ENCODE results near the gene GCAT. TPM values are rescaled to one million over a fixed set of nuclear protein-coding genes. Genes with fewer than 3 reads are reported as not detected.

The GCAT gene
- total and polyA plus RNA-seq, 2 of the 13 experiments (the other 11 are each of a cell fraction or from before 2014, with no cell fraction given): 28.0 to 50.3 TPM

DNA sequence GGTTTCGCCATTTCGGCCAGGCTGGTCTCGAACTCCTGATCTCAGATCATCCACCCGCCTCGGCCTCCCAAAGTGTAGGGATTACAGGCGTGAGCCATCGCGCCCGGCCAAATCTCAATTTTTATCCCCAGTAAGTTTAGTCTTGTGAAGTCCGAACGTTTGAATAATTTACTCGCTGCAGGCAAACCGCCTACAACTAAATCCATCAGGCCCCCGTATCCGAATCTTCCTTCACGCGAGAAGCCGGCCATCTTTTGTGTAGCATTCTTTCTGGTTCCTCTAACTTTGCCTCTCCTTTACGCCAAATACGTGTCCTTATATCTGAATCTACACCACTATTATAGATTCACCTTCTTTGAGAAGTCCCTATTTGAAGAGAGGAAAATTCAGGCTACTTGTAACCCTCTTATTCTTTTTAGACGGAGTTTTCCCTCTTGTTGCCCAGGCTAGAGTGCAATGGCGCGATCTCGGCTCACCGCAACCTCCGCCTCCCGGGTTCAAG is 40.9 kb downstream of the GCAT start (continued):
- no peak for TF ChIP-seq ZNF530 (CRISPR knock-in tag; IDR thresholded peaks at IDR 0.05; ENCODE audit: low read depth)

DNA sequence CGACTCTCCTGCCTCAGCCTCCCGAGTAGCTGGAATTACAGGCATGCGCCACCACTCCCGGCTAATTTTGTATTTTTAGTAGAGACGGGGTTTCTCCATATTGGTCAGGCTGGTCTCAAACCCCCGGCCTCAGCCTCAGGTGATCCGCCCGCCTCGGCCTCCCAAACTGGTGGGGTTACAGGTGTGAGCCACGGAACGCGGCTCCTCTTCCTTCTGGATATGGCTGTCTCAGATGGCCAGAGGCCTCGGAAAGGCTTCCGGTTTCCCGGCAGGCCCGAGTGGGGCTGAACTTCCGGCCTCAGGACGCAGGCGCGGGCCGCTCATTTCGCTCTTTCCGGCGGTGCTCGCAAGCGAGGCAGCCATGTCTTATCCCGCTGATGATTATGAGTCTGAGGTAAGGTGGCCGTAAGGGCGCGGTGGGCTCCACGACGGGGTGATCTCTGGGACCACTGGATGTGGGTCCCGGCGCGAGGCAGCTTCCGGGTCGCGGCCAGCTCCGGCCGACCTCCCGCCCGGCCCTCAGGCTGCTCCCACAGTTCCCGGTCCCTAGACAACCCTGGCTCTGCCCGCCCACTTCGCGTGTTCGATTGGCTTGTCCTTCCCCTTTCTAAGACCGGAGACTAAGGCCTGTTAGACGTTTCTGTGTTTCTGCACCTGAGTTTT is 41.5 kb downstream of the GCAT start, which contains the start of gene EIF3L:
EIF3L (plus strand) TSS at position 331 of the 663 bp plus-strand sequence; CDS start at position 362, 31 bp downstream.
- peak within 1 kb of the TSS; percentile 95 for H3K27ac ChIP-seq (ENCODE audit: extremely low read length, insufficient read depth, low read length)
- H3K36me3 ChIP-seq (replicated peaks in 1 of 2; ENCODE audit: control insufficient read depth in 1 of 2, insufficient read depth in 2 of 2, low read length in 2 of 2): peaks cover 11 to 34% of the 10 kb centered on the region in 2 experiments
- peak within 1 kb of the TSS; percentile 72 to 93 (median 82) for H3K4me3 ChIP-seq (replicated peaks in 1 of 3; ENCODE audit: insufficient read depth in 1 of 3, low read depth in 2 of 3, low read length in 3 of 3)
- DNase-seq (ENCODE audit: low spot score): peak; percentile 85
- H3K9me3 ChIP-seq (ENCODE audit: low read length): no peaks in the 10 kb centered on the region
- intact Hi-C loops (cut with micrococcal nuclease; ENCODE audit: unreplicated experiment): no loop called here
- ATAC-seq: peak; percentile 91
- POLR2A ChIA-PET: interaction anchor here (1.2 to 3.8 kb wide), 3 partner anchors 14 to 44 kb away, joined by 3 to 14 read pairs (median 5); a partner anchor contains a TSS
- peaks cover 47% of the 10 kb centered on the region for H3K4me1 ChIP-seq (ENCODE audit: insufficient read depth, low read length)
- in situ Hi-C loops (cut with HindIII; ENCODE audit: extremely low pct_ligation_motif_present, low pct_unique_long_range_greater_than_20kb): no loop called here
- no peak within 1 kb of the TSS for H2AFZ ChIP-seq (ENCODE audit: low read length)
- no peak for FAIRE-seq
- CTCF ChIA-PET (ENCODE audit: low intra/inter-chr PET ratio, low total read pairs): no interaction called here
- H3K79me2 ChIP-seq (ENCODE audit: insufficient read depth, low read length): peaks cover 52% of the 10 kb centered on the region
- under 1% methylated on average over 16 of the region's 49 CpGs for WGBS (ENCODE audit: low lambda C conversion rate)
- H4K20me1 ChIP-seq (ENCODE audit: insufficient read depth, low read length): no peaks in the 10 kb centered on the region
- peak within 1 kb of the TSS; percentile 79 for H3K4me2 ChIP-seq (ENCODE audit: low read depth, low read length)
- H3K9ac ChIP-seq (ENCODE audit: insufficient read depth, low read depth, low read length): peak within 1 kb of the TSS; percentile 94
- BruUV-seq (replicated peaks): no TSS peak
- no peaks in the 10 kb centered on the region; a peak in 2 of 5 replicates for H3K27me3 ChIP-seq (ENCODE audit: control insufficient read depth in 1 of 2, insufficient read depth in 2 of 2, low read length in 2 of 2)
- TF ChIP-seq RBFOX2 (IDR thresholded peaks at IDR 0.05; ENCODE audit: low read depth, low read length) (peak; percentile 93), SP4 (CRISPR knock-in tag; IDR thresholded peaks at IDR 0.05) (peak; percentile 62), IRF2 (CRISPR knock-in tag; IDR thresholded peaks at IDR 0.05) (peak; percentile 41; the same call in 1 of the 2 replicates), MED13 (CRISPR knock-in tag; IDR thresholded peaks at IDR 0.05) (no peak; the same call in none of the 2 replicates), ZNF264 (CRISPR knock-in tag; IDR thresholded peaks at IDR 0.05) (0 out of 2 replicates have a peak, but pooled peaks have one; percentile 18), THAP9 (CRISPR knock-in tag; IDR thresholded peaks at IDR 0.05; ENCODE audit: borderline replicate concordance) (peak; percentile 89; the same call in 1 of the 2 replicates), STAT5B (CRISPR knock-in tag; IDR thresholded peaks at IDR 0.05) (0 out of 2 replicates have a peak, but pooled peaks have one; percentile 31), HMGXB3 (CRISPR knock-in tag; IDR thresholded peaks at IDR 0.05; ENCODE audit: borderline replicate concordance) (peak; percentile 77; the same call in 1 of the 2 replicates), ZNF136 (CRISPR knock-in tag; IDR thresholded peaks at IDR 0.05; ENCODE audit: low read depth) (peak; percentile 89), ZNF343 (CRISPR knock-in tag; IDR thresholded peaks at IDR 0.05) (0 out of 2 replicates have a peak, but pooled peaks have one; percentile 50)
- TF ChIP-seq, protein P1, sequence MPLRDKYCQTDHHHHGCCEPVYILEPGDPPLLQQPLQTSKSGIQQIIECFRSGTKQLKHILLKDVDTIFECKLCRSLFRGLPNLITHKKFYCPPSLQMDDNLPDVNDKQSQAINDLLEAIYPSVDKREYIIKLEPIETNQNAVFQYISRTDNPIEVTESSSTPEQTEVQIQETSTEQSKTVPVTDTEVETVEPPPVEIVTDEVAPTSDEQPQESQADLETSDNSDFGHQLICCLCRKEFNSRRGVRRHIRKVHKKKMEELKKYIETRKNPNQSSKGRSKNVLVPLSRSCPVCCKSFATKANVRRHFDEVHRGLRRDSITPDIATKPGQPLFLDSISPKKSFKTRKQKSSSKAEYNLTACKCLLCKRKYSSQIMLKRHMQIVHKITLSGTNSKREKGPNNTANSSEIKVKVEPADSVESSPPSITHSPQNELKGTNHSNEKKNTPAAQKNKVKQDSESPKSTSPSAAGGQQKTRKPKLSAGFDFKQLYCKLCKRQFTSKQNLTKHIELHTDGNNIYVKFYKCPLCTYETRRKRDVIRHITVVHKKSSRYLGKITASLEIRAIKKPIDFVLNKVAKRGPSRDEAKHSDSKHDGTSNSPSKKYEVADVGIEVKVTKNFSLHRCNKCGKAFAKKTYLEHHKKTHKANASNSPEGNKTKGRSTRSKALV (CRISPR knock-in tag; IDR thresholded peaks at IDR 0.05): peak; percentile 82; the same call in 1 of the 2 replicates
